Keratinocyte (primary cell): ENCODE data around the gene BEAN1.

ENCODE experiments used
- EZH2 ChIP-seq: IDR thresholded peaks from one replicate; pipeline ENCODE4 v1.6.1; 2012; ENCODE audit warnings: inconsistent platforms, mild to moderate bottlenecking, low read length, moderate library complexity
- TF ChIP-seq, protein P1 (sequence below), 3 experiments: IDR thresholded peaks in 1 of 3; conservative IDR thresholded peaks in 1 of 3; optimal IDR thresholded peaks in 1 of 3; 2 replicates in 2 of 3; 3 replicates in 1 of 3; pipeline versions ENCODE3 to v1.5.1; 2011; ENCODE audit warnings: low read length in 3 of 3, mild to moderate bottlenecking in 3 of 3, moderate library complexity in 2 of 3, control low read depth in 1 of 3, inconsistent platforms in 1 of 3; ENCODE audit not compliant: insufficient read depth in 2 of 3; ENCODE audit errors: extremely low read depth in 1 of 3

DNA sequence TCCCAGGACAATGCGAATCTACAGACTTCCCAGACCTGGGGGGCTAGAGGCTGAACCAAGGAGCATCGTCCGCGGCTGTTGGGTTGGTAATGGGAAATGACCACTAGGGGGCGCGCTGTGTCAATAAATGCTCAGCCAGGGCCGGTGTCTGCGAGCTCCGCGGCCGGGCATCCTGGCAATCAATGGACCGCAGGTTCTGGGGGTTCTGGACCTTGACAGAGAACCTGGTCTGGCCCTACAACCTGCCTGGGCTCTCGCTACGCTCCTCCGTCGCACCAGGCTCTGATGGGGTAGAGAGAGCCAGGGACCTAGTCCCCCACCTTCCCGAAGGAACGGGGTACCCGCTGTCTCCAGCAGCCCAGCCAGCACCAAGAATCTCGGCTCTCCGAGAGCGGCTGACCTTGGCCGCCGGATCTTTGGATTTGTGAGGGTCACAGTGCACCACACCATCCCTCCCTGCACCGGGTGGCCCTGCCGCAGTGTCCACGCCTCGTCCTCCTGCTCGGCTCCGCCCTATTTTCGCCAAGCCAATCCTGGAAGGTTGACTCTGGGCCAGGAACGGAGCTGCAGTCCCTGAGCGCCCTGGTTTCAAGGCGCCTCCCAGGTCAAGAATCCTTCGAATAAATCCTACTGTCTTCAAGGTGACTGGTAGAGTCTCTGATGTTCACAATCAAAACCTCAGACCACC lies 20.4 kb upstream of the BEAN1 start:
- TF ChIP-seq, protein P1, sequence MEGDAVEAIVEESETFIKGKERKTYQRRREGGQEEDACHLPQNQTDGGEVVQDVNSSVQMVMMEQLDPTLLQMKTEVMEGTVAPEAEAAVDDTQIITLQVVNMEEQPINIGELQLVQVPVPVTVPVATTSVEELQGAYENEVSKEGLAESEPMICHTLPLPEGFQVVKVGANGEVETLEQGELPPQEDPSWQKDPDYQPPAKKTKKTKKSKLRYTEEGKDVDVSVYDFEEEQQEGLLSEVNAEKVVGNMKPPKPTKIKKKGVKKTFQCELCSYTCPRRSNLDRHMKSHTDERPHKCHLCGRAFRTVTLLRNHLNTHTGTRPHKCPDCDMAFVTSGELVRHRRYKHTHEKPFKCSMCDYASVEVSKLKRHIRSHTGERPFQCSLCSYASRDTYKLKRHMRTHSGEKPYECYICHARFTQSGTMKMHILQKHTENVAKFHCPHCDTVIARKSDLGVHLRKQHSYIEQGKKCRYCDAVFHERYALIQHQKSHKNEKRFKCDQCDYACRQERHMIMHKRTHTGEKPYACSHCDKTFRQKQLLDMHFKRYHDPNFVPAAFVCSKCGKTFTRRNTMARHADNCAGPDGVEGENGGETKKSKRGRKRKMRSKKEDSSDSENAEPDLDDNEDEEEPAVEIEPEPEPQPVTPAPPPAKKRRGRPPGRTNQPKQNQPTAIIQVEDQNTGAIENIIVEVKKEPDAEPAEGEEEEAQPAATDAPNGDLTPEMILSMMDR (optimal IDR thresholded peaks at IDR 0.05 in 1 of 3, IDR thresholded peaks at IDR 0.05 in 1 of 3, conservative IDR thresholded peaks at IDR 0.05 in 1 of 3; ENCODE audit: extremely low read depth in 1 of 3, insufficient read depth in 2 of 3, low read length in 3 of 3): peak; percentile 77 to 88 (median 78)
- no peak for TF ChIP-seq EZH2
